Smooth muscle cell (in vitro differentiated cells): Measurements from ENCODE around the gene CACNA1G. TPM values are rescaled to one million over a fixed set of nuclear protein-coding genes. Genes with fewer than 3 reads are reported as not detected.

ENCODE experiments used
- DNase-seq: peaks from one replicate; lab custom pipeline; 2025; ENCODE audit not compliant: unreplicated experiment; lab: John Stamatoyannopoulos, UW
- H2AFZ ChIP-seq: fragments of 200-600 bp; sonication (generic); 2 replicates; pipeline ENCODE4 v1.6.0; 2016; ENCODE audit warnings: antibody characterized with exemption, low read depth, mild to moderate bottlenecking
- H3F3A ChIP-seq: fragments of 200-600 bp; sonication (generic); 2 replicates; pipeline ENCODE4 v1.6.0; 2017; ENCODE audit warnings: antibody characterized with exemption, low read depth
- H3K27ac ChIP-seq: fragments of 200-600 bp; sonication (generic); 2 replicates; pipeline ENCODE4 v1.5.1; 2016; ENCODE audit warnings: low read depth, mild to moderate bottlenecking
- H3K27me3 ChIP-seq: fragments of 200-600 bp; sonication (generic); 2 replicates; pipeline ENCODE4 v1.6.1; 2016; ENCODE audit warnings: low read depth, mild to moderate bottlenecking
- H3K36me3 ChIP-seq: fragments of 200-600 bp; sonication (generic); 2 replicates; pipeline ENCODE4 v1.5.1; 2016; ENCODE audit warnings: low read depth
- H3K4me1 ChIP-seq: fragments of 200-600 bp; sonication (generic); 2 replicates; pipeline ENCODE4 v1.5.1; 2016; ENCODE audit warnings: low read depth
- H3K4me2 ChIP-seq: fragments of 200-600 bp; sonication (generic); 2 replicates; pipeline ENCODE4 v1.6.0; 2016; ENCODE audit warnings: mild to moderate bottlenecking
- H3K4me3 ChIP-seq: fragments of 200-600 bp; sonication (generic); 2 replicates; pipeline ENCODE4 v1.5.1; 2016; ENCODE audit warnings: mild to moderate bottlenecking
- H3K79me2 ChIP-seq: fragments of 200-600 bp; sonication (generic); 2 replicates; pipeline ENCODE4 v1.6.0; 2016; ENCODE audit warnings: low read depth, mild to moderate bottlenecking
- H3K9ac ChIP-seq: fragments of 200-600 bp; sonication (generic); 2 replicates; pipeline ENCODE4 v1.6.0; 2016; ENCODE audit warnings: low read depth
- H3K9me3 ChIP-seq: fragments of 200-600 bp; sonication (generic); replicated peaks from 2 replicates; pipeline ENCODE4 v1.5.1; 2016; ENCODE audit warnings: low read depth
- H4K20me1 ChIP-seq: fragments of 200-600 bp; sonication (generic); 2 replicates; pipeline ENCODE4 v1.6.0; 2016; ENCODE audit warnings: low read depth
- WGBS: methylation state at CpG from one replicate; pipeline ENCODE4 v1.1.7; 2016; ENCODE audit warnings: low lambda C conversion rate; 5-methylcytosine and 5-hydroxymethylcytosine counted together
- polyA plus RNA-seq: library from polyadenylated mRNA; unstranded; fragments of >200 nt; fragmentation: Nextera tagmentation; extraction: Ambion mirVana; gene quantifications from 2 replicates; pipeline ENCODE4 v1.2.1, GENCODE V29; 2016
- total RNA-seq: library from RNA; depleted of rRNA; stranded (reverse); fragments of >200 nt; gene quantifications from 2 replicates; pipeline ENCODE4 v1.2.3, GENCODE V29; 2014
- TF ChIP-seq, protein P1 (sequence below): fragments of 200-600 bp; sonication (generic); IDR thresholded peaks from 2 replicates; pipeline ENCODE4 v1.5.1; 2017; ENCODE audit warnings: borderline replicate concordance, mild to moderate bottlenecking, antibody characterized with exemption; ENCODE audit not compliant: insufficient read depth, poor library complexity, severe bottlenecking

Gene CACNA1G
- total RNA-seq = 1.6 and 2.0 TPM in 2 replicates
- polyA plus RNA-seq = 1.5 and 1.7 TPM in 2 replicates

GRCh38 chr17:50560185-50560824, at the start of gene CACNA1G:
Gene CACNA1G (plus strand): TSS chr17:50560715. CDS start chr17:50561460, 745 bp downstream.
- WGBS = 1% methylated on average over 21 of the region's 56 CpGs
- Histone ChIP-seq H3F3A (peaks cover 3% of the 10 kb centered on the region), H3K27ac (no peak within 1 kb of the TSS), H3K9me3 (no peaks in the 10 kb centered on the region), H3K4me1 (peaks cover 37% of the 10 kb centered on the region), H3K4me3 (peak within 1 kb of the TSS; percentile 53), H3K27me3 (peaks cover 49% of the 10 kb centered on the region), H2AFZ (peak within 1 kb of the TSS; percentile 66), H3K79me2 (no peaks in the 10 kb centered on the region), H4K20me1 (no peaks in the 10 kb centered on the region), H3K36me3 (no peaks in the 10 kb centered on the region), H3K9ac (peak within 1 kb of the TSS; percentile 39), H3K4me2 (peak within 1 kb of the TSS; percentile 87)
- TF ChIP-seq, protein P1, sequence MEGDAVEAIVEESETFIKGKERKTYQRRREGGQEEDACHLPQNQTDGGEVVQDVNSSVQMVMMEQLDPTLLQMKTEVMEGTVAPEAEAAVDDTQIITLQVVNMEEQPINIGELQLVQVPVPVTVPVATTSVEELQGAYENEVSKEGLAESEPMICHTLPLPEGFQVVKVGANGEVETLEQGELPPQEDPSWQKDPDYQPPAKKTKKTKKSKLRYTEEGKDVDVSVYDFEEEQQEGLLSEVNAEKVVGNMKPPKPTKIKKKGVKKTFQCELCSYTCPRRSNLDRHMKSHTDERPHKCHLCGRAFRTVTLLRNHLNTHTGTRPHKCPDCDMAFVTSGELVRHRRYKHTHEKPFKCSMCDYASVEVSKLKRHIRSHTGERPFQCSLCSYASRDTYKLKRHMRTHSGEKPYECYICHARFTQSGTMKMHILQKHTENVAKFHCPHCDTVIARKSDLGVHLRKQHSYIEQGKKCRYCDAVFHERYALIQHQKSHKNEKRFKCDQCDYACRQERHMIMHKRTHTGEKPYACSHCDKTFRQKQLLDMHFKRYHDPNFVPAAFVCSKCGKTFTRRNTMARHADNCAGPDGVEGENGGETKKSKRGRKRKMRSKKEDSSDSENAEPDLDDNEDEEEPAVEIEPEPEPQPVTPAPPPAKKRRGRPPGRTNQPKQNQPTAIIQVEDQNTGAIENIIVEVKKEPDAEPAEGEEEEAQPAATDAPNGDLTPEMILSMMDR = no peak
- peak; percentile 85 for DNase-seq

DNA sequence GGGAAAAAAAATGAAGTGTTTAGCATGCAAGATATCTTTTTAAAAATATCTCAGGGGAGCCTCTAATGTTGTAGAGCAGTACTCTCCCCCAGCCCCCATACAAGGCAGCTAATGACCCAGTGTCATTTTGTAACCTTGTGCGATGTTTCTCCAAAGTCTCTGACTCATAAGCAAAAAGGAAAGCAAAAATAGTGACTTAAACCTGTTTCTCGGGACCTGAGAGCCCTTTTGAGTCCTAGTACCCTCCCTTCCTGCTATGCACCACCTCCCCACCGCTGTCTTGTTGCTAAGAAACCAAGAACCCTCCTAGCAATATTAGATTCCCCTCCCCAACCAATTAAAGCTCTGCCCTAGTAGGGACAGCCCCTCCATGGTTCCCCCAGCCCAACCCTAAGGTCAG, 49.5 kb upstream of the CACNA1G start:
- Histone ChIP-seq H3K9ac (no peak overlapping the region), H3K27ac (peak overlapping the region; percentile 67), H3K27me3 (no peaks in the 10 kb centered on the region), H3K9me3 (no peaks in the 10 kb centered on the region), H3K4me1 (peaks cover 20% of the 10 kb centered on the region), H3K79me2 (no peaks in the 10 kb centered on the region), H3K4me3 (no peak overlapping the region), H4K20me1 (no peaks in the 10 kb centered on the region), H3K4me2 (peak overlapping the region; percentile 23), H2AFZ (no peak overlapping the region), H3F3A (peaks cover 13% of the 10 kb centered on the region), H3K36me3 (no peaks in the 10 kb centered on the region)
- 37% methylated on average over 3 of the region's 3 CpGs for WGBS
- DNase-seq = no peak
- TF ChIP-seq, protein P1 = no peak

DNA sequence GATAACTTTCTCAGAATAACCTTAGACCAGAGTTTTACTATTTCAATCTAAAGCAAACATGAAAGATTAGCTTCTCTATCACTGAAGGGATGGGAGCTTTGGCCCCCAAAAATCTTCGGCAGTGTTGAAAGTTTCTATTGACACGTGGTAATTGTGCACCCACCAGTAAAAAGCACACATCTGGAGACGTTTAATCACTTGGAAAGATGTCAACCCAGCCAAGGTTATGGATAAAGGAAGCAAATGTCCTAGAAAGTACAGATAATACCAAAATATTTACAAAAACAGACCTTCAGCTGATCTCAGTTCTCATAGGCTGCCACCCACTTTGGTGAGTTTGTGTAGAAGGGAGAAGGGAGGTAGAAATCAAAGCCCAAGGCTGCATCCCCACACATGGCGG, 47.0 kb upstream of the CACNA1G start:
- peaks cover 14% of the 10 kb centered on the region for H3K4me1 ChIP-seq
- WGBS = 91% methylated on average over 4 of the region's 4 CpGs
- no peaks in the 10 kb centered on the region for H3K79me2 ChIP-seq
- no peaks in the 10 kb centered on the region for H3K27me3 ChIP-seq
- no peak overlapping the region for H3K9ac ChIP-seq
- no peak overlapping the region for H2AFZ ChIP-seq
- H4K20me1 ChIP-seq = no peaks in the 10 kb centered on the region
- no peak for DNase-seq
- H3K4me3 ChIP-seq = no peak overlapping the region
- no peak overlapping the region for H3K4me2 ChIP-seq
- no peaks in the 10 kb centered on the region for H3K36me3 ChIP-seq
- H3F3A ChIP-seq = peaks cover 13% of the 10 kb centered on the region
- no peaks in the 10 kb centered on the region for H3K9me3 ChIP-seq
- H3K27ac ChIP-seq = no peak overlapping the region
- TF ChIP-seq, protein P1 = no peak

DNA sequence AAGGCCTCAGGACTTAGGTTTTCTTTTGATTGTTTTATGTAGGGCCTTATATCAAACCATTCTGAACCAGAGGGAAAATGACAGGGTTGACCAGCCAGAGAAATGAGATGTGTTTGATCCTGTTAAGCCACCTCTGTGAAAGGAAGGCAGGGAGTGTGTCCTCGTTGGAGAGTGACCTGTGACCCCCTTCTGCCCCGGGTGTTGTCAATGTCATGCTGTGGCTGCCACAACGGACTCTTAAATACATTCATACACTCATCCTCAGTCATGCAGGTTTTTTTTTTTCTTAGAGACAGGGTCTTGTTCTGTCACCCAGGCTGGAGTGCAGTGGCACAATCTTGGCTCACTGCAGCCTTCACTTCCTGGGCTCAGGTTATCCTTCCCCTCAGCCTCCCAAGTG, 46.1 kb upstream of the CACNA1G start:
- H4K20me1 ChIP-seq = no peaks in the 10 kb centered on the region
- TF ChIP-seq, protein P1 = no peak
- H2AFZ ChIP-seq = no peak overlapping the region
- H3K36me3 ChIP-seq = no peaks in the 10 kb centered on the region
- no peak overlapping the region for H3K27ac ChIP-seq
- peaks cover 6% of the 10 kb centered on the region for H3F3A ChIP-seq
- H3K27me3 ChIP-seq = no peaks in the 10 kb centered on the region
- H3K9me3 ChIP-seq = no peaks in the 10 kb centered on the region
- no peak overlapping the region for H3K9ac ChIP-seq
- H3K4me1 ChIP-seq = peaks cover 6% of the 10 kb centered on the region
- H3K79me2 ChIP-seq = no peaks in the 10 kb centered on the region
- DNase-seq = no peak
- H3K4me2 ChIP-seq = no peak overlapping the region
- no peak overlapping the region for H3K4me3 ChIP-seq
- 81% methylated on average over 3 of the region's 3 CpGs for WGBS
